Stimulated activated CD4-positive, alpha-beta T cell treated with anti-CD3 and anti-CD28 coated beads, TNF-alpha, amount 100 ng/mL, for 4 hours (primary cell): ENCODE results near the gene USHBP1.
"Not testable (repeated sequence)": the region's sequence is repeated elsewhere in the genome, so short reads cannot be mapped to it uniquely, and the experiment has no call there.

Experiments used
- DNase-seq, 3 experiments: peaks; one replicate each; pipeline ENCODE4 v3.0.0-alpha.2; 2020; ENCODE audit warnings: low read depth in 3 of 3

The USHBP1 gene

GRCh38 chr19:17295551-17295950 is 31.0 kb upstream of the USHBP1 start:
- not testable (repeated sequence) for DNase-seq

- DNase-seq: peak in 1 of 3 experiments; percentile 26
These were observed 29.7 kb upstream of the USHBP1 start for GRCh38 chr19:17294051-17294891.

- DNase-seq: no peak
These were observed 29.1 kb upstream of the USHBP1 start for GRCh38 chr19:17293605-17294004.

- peak; percentile 55 to 68 (median 59) for DNase-seq
These were observed 27.9 kb upstream of the USHBP1 start for GRCh38 chr19:17292301-17293074.

- peak in 1 of 3 experiments; percentile 30 for DNase-seq
These were observed 24.9 kb upstream of the USHBP1 start for GRCh38 chr19:17289489-17289888.

GRCh38 chr19:17286752-17287151 is 22.2 kb upstream of the USHBP1 start:
- no peak for DNase-seq

- no peak for DNase-seq
These were observed 21.7 kb upstream of the USHBP1 start for GRCh38 chr19:17286263-17286662.

- no peak for DNase-seq
These were observed 21.0 kb upstream of the USHBP1 start for GRCh38 chr19:17285415-17286135.

- no peak for DNase-seq
These were observed 19.0 kb upstream of the USHBP1 start for GRCh38 chr19:17283504-17283996.

- peak; percentile 58 to 64 (median 63) for DNase-seq
These were observed 18.1 kb upstream of the USHBP1 start for GRCh38 chr19:17282488-17283125.

GRCh38 chr19:17281391-17282304 is 17.1 kb upstream of the USHBP1 start, which contains the start of gene ANKLE1:
Gene ANKLE1, plus strand, starts transcription at chr19:17281901. Its CDS starts 20 bp downstream, at chr19:17281921.
- peak in 1 of 3 experiments; percentile 29 for DNase-seq

GRCh38 chr19:17279436-17279835 is 14.9 kb upstream of the USHBP1 start:
- DNase-seq: no peak

GRCh38 chr19:17275441-17276175 is 11.1 kb upstream of the USHBP1 start:
- no peak for DNase-seq

GRCh38 chr19:17274892-17275291 is 10.3 kb upstream of the USHBP1 start:
- not testable (repeated sequence) for DNase-seq

- DNase-seq: no peak
These were observed 4.2 kb upstream of the USHBP1 start for GRCh38 chr19:17268754-17269153.

- peak; percentile 77 to 88 (median 86) for DNase-seq
These were observed 2.6 kb upstream of the USHBP1 start, which contains the start of gene BABAM1 for GRCh38 chr19:17266975-17267788. Gene BABAM1, plus strand, starts transcription at chr19:17267443. Its CDS starts 1,364 bp downstream, at chr19:17268807.

GRCh38 chr19:17266589-17266974 is 2.0 kb upstream of the USHBP1 start:
- DNase-seq: no peak

- no peak for DNase-seq
These were observed 1.5 kb upstream of the USHBP1 start for GRCh38 chr19:17266026-17266425.
